ELF-1 (cell line): ENCODE measurements around the gene IKZF1.

Experiments
- DNase-seq: peaks from one replicate; pipeline ENCODE4 v3.0.0-alpha.2; 2016; ENCODE audit warnings: low read depth, low spot score

IKZF1 gene

DNA sequence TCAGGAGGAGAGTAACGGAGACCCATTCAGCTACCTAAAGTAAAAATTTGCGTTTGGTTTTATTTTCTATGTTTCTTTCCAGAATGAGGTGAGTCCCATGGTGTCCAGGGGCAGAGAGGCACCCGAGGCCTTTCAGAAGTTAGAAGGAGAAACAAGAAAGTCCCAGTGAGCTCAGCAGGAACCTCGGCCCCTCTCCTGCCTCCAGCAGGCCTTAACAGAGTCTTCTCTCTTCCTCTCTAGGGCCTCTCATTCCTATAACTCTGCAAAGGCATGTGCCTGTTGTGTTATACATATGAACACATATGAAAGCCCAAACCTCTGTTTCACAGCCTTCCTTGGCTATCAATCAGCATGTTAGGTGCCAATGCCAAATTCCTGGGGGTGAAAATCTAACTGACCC, 20.8 kb upstream of the IKZF1 start:
- no peak for DNase-seq

DNA sequence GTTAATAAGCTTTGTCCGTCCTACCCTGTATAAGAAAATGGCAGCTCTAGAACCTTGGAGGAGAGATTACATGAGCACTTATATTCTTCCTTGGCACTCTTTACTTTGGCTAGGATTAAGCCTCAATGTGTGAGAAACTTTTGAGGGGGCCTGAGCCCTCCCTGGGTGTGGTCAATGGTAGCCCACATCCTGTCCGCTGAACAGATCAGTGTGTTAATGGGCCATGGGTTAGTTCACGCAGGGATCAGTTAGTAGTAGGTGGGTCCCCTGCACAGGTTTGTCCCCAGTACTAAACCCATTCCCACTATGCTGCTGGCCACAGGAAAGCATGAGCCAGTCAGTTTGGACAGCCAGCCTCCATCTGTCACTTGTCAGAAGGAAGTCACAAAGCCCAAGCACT, 20.2 kb upstream of the IKZF1 start:
- DNase-seq = no peak

- DNase-seq = no peak
Measured at GRCh38 chr7:50285269-50285668, 19.2 kb upstream of the IKZF1 start.

GRCh38 chr7:50287129-50287528, 17.4 kb upstream of the IKZF1 start:
- DNase-seq = no peak

GRCh38 chr7:50292165-50292757, 12.3 kb upstream of the IKZF1 start:
- no peak for DNase-seq

DNA sequence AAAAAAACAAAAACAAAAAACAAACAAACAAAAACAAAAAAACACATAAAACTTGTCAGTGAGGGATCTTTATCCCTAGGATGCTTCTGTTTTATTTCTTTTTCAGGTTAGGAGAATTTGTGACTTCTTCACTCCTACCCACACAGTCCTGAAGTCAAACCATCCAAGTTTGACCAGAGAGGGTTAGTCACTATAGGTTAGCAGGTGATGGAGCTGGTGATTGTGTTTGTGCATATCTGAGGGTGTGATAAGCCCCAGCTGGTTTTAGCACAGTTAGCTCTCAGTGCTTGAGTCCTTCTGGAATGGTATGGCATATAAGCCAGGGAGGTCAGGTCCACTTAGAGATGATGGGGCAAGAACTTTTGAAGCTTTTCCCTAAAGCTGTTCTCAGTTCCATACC, 11.8 kb upstream of the IKZF1 start:
- no peak for DNase-seq

DNA sequence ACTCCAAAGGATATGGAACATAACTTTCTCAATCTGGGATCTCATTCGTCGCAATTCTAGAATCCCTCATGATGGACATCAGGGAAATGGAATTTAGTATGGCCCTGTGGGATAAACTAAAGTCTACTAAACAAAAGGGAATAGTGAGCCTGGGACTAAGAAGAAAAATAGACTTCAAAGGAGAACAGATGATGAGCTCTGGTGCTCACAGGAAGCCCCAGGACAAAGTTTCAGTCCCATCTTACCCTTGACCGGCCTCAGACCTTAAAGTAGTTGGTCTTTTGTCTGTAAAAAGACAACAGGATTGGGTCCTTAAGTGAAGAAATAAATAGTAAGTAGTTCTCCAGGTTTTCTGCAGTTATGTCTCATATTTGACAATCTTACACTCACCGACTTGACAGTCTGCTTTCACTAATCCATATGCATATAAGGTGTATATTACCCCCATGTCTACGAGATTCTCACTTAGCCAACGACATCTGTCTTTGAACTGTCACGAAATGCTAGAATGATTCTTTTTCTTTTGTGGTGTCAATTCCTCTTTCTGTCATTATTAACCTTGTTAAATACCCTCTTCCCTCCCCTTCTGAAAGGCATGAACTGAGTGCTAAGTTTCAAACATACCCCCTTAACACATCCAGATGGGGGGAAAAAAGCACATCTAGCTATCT, 10.9 kb upstream of the IKZF1 start:
- DNase-seq = no peak

GRCh38 chr7:50295133-50295532, 9.4 kb upstream of the IKZF1 start:
- no peak for DNase-seq

DNA sequence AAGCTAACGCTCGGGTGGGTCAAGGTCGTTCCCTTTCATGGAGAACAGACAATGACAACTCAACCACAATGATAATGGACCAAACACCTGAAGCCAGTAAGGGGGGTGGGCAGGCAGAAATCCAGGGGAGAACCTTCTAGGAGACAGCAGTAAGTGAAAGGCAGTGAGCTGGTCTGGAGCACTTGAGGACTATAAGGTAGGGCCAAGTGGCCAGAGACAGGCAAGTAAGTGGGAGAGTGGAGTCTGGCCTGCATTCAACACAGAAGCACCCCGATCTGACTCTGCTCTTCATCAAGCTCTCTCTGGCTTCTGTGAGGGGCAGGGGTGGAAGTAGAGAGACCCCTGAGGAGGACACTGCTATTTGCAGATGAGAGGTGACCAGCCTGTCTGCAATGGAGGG, 7.7 kb upstream of the IKZF1 start:
- no peak for DNase-seq

DNA sequence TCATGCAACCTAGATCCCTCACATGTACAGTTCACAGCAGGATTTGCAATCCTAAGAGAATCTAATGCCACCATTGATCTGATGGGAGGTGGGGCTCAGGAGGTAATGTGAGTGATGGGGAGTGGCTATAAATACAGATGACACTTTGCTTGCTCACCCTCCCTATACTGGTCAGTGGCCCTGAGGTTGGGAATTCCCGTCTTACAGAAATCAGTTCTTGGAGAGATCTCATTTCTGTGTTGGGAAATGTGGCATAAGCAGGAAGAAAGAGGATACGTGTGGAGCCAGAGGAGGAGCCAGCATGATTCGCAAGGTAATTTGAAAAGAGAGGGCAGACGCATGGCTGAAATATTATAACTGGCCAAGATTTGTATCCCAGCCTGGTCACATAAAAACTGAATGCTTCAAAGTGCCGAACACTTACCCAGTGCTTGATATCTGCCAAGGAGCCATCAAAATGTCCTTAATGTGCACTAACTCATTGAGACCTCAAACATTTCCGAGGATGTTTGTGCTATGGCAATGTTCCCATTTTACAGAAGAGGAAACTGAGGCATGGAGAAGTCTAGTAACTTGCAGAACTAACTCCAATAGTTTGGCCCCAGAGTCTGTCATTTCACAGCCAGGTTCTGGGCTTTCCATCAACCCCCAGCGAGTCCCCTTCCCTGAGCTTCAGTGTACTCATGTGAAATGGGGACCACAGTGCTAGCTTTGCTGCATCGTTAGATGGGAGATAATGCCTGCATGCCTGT, 5.5 kb upstream of the IKZF1 start:
- DNase-seq = no peak

- no peak for DNase-seq
Measured at GRCh38 chr7:50300336-50300735, 4.2 kb upstream of the IKZF1 start.

- DNase-seq = peak; percentile 23
Measured at GRCh38 chr7:50302486-50303334, 1.8 kb upstream of the IKZF1 start.

GRCh38 chr7:50303335-50304128, 984 bp upstream of the IKZF1 start:
- peak; percentile 15 for DNase-seq

GRCh38 chr7:50304911-50305582, 531 bp downstream of the IKZF1 start:
- peak; percentile 16 for DNase-seq

- no peak for DNase-seq
Measured at GRCh38 chr7:50305583-50306493, 1.3 kb downstream of the IKZF1 start.

DNA sequence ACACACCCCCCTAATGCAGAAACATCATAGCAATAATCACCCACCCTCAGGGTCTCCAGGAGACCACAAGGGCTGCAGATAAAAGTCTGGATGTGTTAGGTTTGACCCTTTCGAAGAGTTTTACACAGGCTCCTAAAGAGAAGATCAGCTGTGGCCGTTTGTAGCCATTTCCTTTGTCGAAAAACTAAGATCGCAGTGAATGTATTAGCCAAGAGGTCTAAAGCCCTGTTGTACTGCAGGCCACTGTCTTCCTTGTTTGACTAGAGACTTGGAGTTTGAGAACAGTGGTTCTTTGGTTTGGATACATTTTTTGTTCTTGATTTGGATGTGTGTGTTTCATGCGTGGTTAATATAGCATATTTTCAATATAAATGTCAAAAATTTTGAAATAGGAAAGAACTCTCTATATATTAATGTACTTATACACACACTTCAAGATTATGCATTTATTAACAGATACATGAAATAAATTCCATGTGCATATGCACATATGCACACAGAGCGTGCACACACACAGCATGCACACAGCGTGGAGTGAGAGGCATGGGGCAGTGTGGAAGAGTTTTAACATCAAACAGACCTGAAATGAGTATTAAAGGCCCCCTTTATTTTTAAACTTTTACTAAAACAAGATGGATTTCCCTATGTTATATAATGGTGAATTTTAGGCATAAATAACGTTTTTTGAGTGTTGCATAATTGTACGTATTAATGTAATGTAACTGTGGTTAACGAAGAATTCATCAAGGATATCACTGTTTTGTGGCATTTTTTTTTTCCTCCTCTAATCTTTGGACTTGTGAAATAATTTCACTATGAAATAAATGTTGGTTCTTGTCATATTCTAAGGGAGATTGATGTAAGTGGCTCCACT, 2.2 kb downstream of the IKZF1 start:
- DNase-seq = no peak

GRCh38 chr7:50307368-50308032, 3.0 kb downstream of the IKZF1 start:
- DNase-seq = no peak

- no peak for DNase-seq
Measured at GRCh38 chr7:50308203-50308531, 3.7 kb downstream of the IKZF1 start.
